HAP-1 (cell line): ENCODE results near the gene FNBP1L.
"Not testable (repeated sequence)": the region's sequence is repeated elsewhere in the genome, so short reads cannot be mapped to it uniquely, and the experiment has no call there.

Source experiments
- DNase-seq, 2 experiments: peaks; one replicate each; pipeline ENCODE4 v3.0.0-alpha.2; 2016 to 2020; ENCODE audit warnings: low spot score in 2 of 2
- H3K27me3 ChIP-seq: fragments of 250-450 bp; sonication (Bioruptor Pico); 2 replicates; pipeline ENCODE4 v1.5.1; 2020; ENCODE audit warnings: low read depth, mild to moderate bottlenecking, moderate library complexity
- H3K36me3 ChIP-seq: fragments of 250-450 bp; sonication (Bioruptor Pico); replicated peaks from 2 replicates; pipeline ENCODE4 v1.5.1; 2020; ENCODE audit warnings: mild to moderate bottlenecking
- H3K4me1 ChIP-seq: fragments of 250-450 bp; sonication (Bioruptor Pico); 2 replicates; pipeline ENCODE4 v1.5.1; 2020; ENCODE audit warnings: mild to moderate bottlenecking
- H3K4me3 ChIP-seq: fragments of 250-450 bp; sonication (Bioruptor Pico); 2 replicates; pipeline ENCODE4 v1.5.1; 2020; ENCODE audit warnings: mild to moderate bottlenecking, moderate library complexity
- H3K9me3 ChIP-seq: fragments of 250-450 bp; sonication (Bioruptor Pico); 2 replicates; pipeline ENCODE4 v1.5.1; 2020; ENCODE audit warnings: mild to moderate bottlenecking, moderate library complexity
- in situ Hi-C: fragments of 300-500 bp; cut with MboI; formaldehyde crosslinking; loops from 3 replicates; pipeline ENCODE4 v1.14.3; 2020; ENCODE audit warnings: low sequenced_read_pairs, inconsistent platforms, mixed read lengths

The FNBP1L gene

GRCh38 chr1:93577536-93578432 lies 129.9 kb downstream of the FNBP1L start:
- Histone ChIP-seq H3K4me3 (no peak overlapping the region), H3K9me3 (no peaks in the 10 kb centered on the region), H3K27me3 (no peaks in the 10 kb centered on the region), H3K36me3 (no peaks in the 10 kb centered on the region), H3K4me1 (no peaks in the 10 kb centered on the region)
- in situ Hi-C loops: no loop called here
- no peak for DNase-seq

- DNase-seq: no peak
- no peaks in the 10 kb centered on the region for H3K36me3 ChIP-seq
- no peaks in the 10 kb centered on the region for H3K4me1 ChIP-seq
- H3K27me3 ChIP-seq: no peaks in the 10 kb centered on the region
- in situ Hi-C loops: no loop called here
- no peak overlapping the region for H3K4me3 ChIP-seq
- no peaks in the 10 kb centered on the region for H3K9me3 ChIP-seq
Observed at GRCh38 chr1:93578433-93578830, 130.5 kb downstream of the FNBP1L start.

GRCh38 chr1:93578911-93579825 lies 131.2 kb downstream of the FNBP1L start:
- Histone ChIP-seq H3K9me3 (no peaks in the 10 kb centered on the region), H3K4me3 (no peak overlapping the region), H3K4me1 (no peaks in the 10 kb centered on the region), H3K36me3 (no peaks in the 10 kb centered on the region), H3K27me3 (no peaks in the 10 kb centered on the region)
- DNase-seq: no peak
- in situ Hi-C loops: no loop called here

GRCh38 chr1:93579891-93580290 lies 132.0 kb downstream of the FNBP1L start:
- no peaks in the 10 kb centered on the region for H3K36me3 ChIP-seq
- H3K4me1 ChIP-seq: no peaks in the 10 kb centered on the region
- no peaks in the 10 kb centered on the region for H3K9me3 ChIP-seq
- in situ Hi-C loops: no loop called here
- no peak for DNase-seq
- no peak overlapping the region for H3K4me3 ChIP-seq
- no peaks in the 10 kb centered on the region for H3K27me3 ChIP-seq

- in situ Hi-C loops: no loop called here
- no peak for DNase-seq
- Histone ChIP-seq H3K27me3 (no peaks in the 10 kb centered on the region), H3K9me3 (no peaks in the 10 kb centered on the region), H3K4me1 (peaks cover 3% of the 10 kb centered on the region; the same call in 1 of the 2 replicates), H3K36me3 (no peaks in the 10 kb centered on the region), H3K4me3 (no peak overlapping the region)
Observed at GRCh38 chr1:93581917-93582850, 134.3 kb downstream of the FNBP1L start.

GRCh38 chr1:93584261-93585003 lies 136.5 kb downstream of the FNBP1L start:
- Histone ChIP-seq H3K9me3 (no peaks in the 10 kb centered on the region), H3K4me3 (no peak overlapping the region), H3K27me3 (no peaks in the 10 kb centered on the region), H3K36me3 (no peaks in the 10 kb centered on the region), H3K4me1 (peaks cover 3% of the 10 kb centered on the region; the same call in 1 of the 2 replicates)
- DNase-seq: no peak
- in situ Hi-C loops: no loop called here

- Histone ChIP-seq H3K4me1 (peaks cover 3% of the 10 kb centered on the region; the same call in 1 of the 2 replicates), H3K27me3 (no peaks in the 10 kb centered on the region), H3K36me3 (no peaks in the 10 kb centered on the region), H3K9me3 (no peaks in the 10 kb centered on the region), H3K4me3 (no peak overlapping the region)
- DNase-seq: no peak
- in situ Hi-C loops: no loop called here
Observed at GRCh38 chr1:93585059-93585966, 137.4 kb downstream of the FNBP1L start.

GRCh38 chr1:93587354-93587753 lies 139.4 kb downstream of the FNBP1L start:
- Histone ChIP-seq H3K27me3 (no peaks in the 10 kb centered on the region), H3K9me3 (no peaks in the 10 kb centered on the region), H3K36me3 (no peaks in the 10 kb centered on the region), H3K4me3 (no peak overlapping the region), H3K4me1 (peaks cover 3% of the 10 kb centered on the region; the same call in 1 of the 2 replicates)
- in situ Hi-C loops: no loop called here
- no peak for DNase-seq

- peaks cover 3% of the 10 kb centered on the region; the same call in 1 of the 2 replicates for H3K4me1 ChIP-seq
- in situ Hi-C loops: no loop called here
- no peaks in the 10 kb centered on the region for H3K27me3 ChIP-seq
- H3K9me3 ChIP-seq: no peaks in the 10 kb centered on the region
- no peak overlapping the region for H3K4me3 ChIP-seq
- DNase-seq: no peak
- H3K36me3 ChIP-seq: no peaks in the 10 kb centered on the region
Observed at GRCh38 chr1:93588206-93588605, 140.3 kb downstream of the FNBP1L start.

- H3K27me3 ChIP-seq: no peaks in the 10 kb centered on the region
- no peaks in the 10 kb centered on the region for H3K36me3 ChIP-seq
- no peak for DNase-seq
- in situ Hi-C loops: no loop called here
- no peak overlapping the region for H3K4me3 ChIP-seq
- H3K9me3 ChIP-seq: no peaks in the 10 kb centered on the region
- peaks cover 3% of the 10 kb centered on the region; the same call in 1 of the 2 replicates for H3K4me1 ChIP-seq
Observed at GRCh38 chr1:93588955-93589354, 141.0 kb downstream of the FNBP1L start.

- H3K4me1 ChIP-seq, H3K27me3 ChIP-seq, H3K4me3 ChIP-seq, in situ Hi-C loops, H3K36me3 ChIP-seq, DNase-seq, H3K9me3 ChIP-seq: not testable (repeated sequence)
Observed at GRCh38 chr1:93591291-93591675, 143.4 kb downstream of the FNBP1L start.
